Ovary (tissue), 9 donors: Measurements from ENCODE around the gene RAPGEF4. TPM values are rescaled to one million over a fixed set of nuclear protein-coding genes. Genes with fewer than 3 reads are reported as not detected.

Experiments used
- DNase-seq, 5 donors: peaks; one replicate each; pipeline ENCODE4 v3.0.0-alpha.2; 2019 to 2020
- H3K27ac ChIP-seq, 2 donors: fragments of 200-600 bp; one replicate each; pipeline versions ENCODE4 v1.5.1 to v1.8.0; 2019 to 2022
- H3K27me3 ChIP-seq: fragments of 200-600 bp; one replicate; pipeline ENCODE4 v1.8.0; 2022
- H3K36me3 ChIP-seq: fragments of 200-600 bp; sonication (generic); one replicate; pipeline ENCODE4 v1.5.1; 2019
- H3K4me1 ChIP-seq: one replicate; pipeline ENCODE4 v1.8.1; 2013; ENCODE audit warnings: mild to moderate bottlenecking, moderate library complexity; ENCODE audit not compliant: insufficient read depth
- H3K4me3 ChIP-seq: fragments of 200-600 bp; sonication (generic); one replicate; pipeline ENCODE4 v1.5.1; 2017
- H3K9me3 ChIP-seq, 2 donors: fragments of 200-600 bp in 1 of 2; sonication (generic) in 1 of 2; one replicate each; pipeline versions ENCODE4 v1.5.1 to v1.8.1; 2013 to 2019; ENCODE audit warnings: mild to moderate bottlenecking in 1 of 2, moderate library complexity in 1 of 2
- CTCF ChIP-seq, 3 donors: fragments of 450-650 bp in 2 of 3; fragments of 200-600 bp in 1 of 3; IDR thresholded peaks; one replicate each; pipeline versions ENCODE4 v1.5.1 to v1.8.0; 2016 to 2022; ENCODE audit warnings: antibody characterized with exemption in 3 of 3, mild to moderate bottlenecking in 1 of 3
- EP300 ChIP-seq: sonication (generic); formaldehyde crosslinking; IDR thresholded peaks from one replicate; pipeline ENCODE4 v1.6.1; 2017; ENCODE audit warnings: antibody characterized with exemption
- POLR2A ChIP-seq: fragments of 450-650 bp; IDR thresholded peaks from one replicate; pipeline ENCODE4 v1.6.1; 2017; ENCODE audit warnings: antibody characterized with exemption, mild to moderate bottlenecking, moderate library complexity
- WGBS, 3 donors: extraction: QIAGEN DNeasy Blood & Tissue Kit in 1 of 3; methylation state at CpG; one replicate each; pipeline versions ENCODE4 v1.1.5 to v1.1.7; 2013 to 2017; 5-methylcytosine and 5-hydroxymethylcytosine counted together
- intact Hi-C, 4 donors: fragments of 100-400 bp; cut with DNase I; formaldehyde crosslinking; loops; one replicate each; pipeline versions ENCODE4 v1.11.0 to v1.15.1; 2022 to 2023
- polyA plus RNA-seq, 2 donors: library from polyadenylated mRNA; stranded (reverse); fragments of 200-250 nt in 1 of 2; fragments of 350-450 nt in 1 of 2; fragmentation: Illumina TruSeq in 1 of 2; extraction: RNeasy Lipid Tissue Mini Kit (QIAGEN cat#74804) in 1 of 2; gene quantifications; one replicate each; pipeline ENCODE4 v1.2.3, GENCODE V29; 2013 to 2014
- total RNA-seq, 7 donors: library from RNA; depleted of rRNA in 2 of 7; stranded (reverse); fragments of >200 nt in 2 of 7; fragmentation: NEBNext Ultra II Directional in 3 of 7; extraction: Animal tissue kit (Norgen Biotek cat#: 25700) in 3 of 7; gene quantifications; one replicate each; pipeline versions ENCODE4 v1.1.0 to v1.2.4, GENCODE V29; 2016 to 2023
- donor health status: DM: no; HTN: no; CAD: no; lungs with moderate emphysema.
- donor health status: DM: no; HTN: no; CAD: no.
- donor health status: Bipolar disorder and iron deficiency.
- donor health status: DM: yes; HTN: yes; CAD: no.
- donor health status: DM: no; HTN: no; CAD: no.
- donor health status: DM: yes; HTN: yes; CAD: no.

RAPGEF4 gene
- total and polyA plus RNA-seq, 9 donors = 6.8 to 24.6 (median 8.3) TPM

GRCh38 chr2:172944794-172945509, 209.3 kb downstream of the RAPGEF4 start:
- 92 to 94% (median 94%) methylated on average over 1 of the region's 1 CpG for WGBS, 3 donors

GRCh38 chr2:172945510-172945850, 209.8 kb downstream of the RAPGEF4 start:
- Histone ChIP-seq H3K4me3 (no peak overlapping the region), H3K27me3 (no peaks in the 10 kb centered on the region), H3K27ac (no peak overlapping the region), H3K9me3 (no peaks in the 10 kb centered on the region), H3K36me3 (no peaks in the 10 kb centered on the region), H3K4me1 (no peaks in the 10 kb centered on the region)
- no peak for TF ChIP-seq CTCF (IDR thresholded peaks at IDR 0.05)
- no peak for TF ChIP-seq EP300
- TF ChIP-seq POLR2A = no peak
- 89 to 93% (median 91%) methylated on average over 2 of the region's 2 CpGs for WGBS, 3 donors
- intact Hi-C loops = no loop called here
- DNase-seq = no peak

More at GRCh38 chr2:172944794-172945509, 209.3 kb downstream of the RAPGEF4 start:
- H3K4me1 ChIP-seq = no peaks in the 10 kb centered on the region
- intact Hi-C loops = no loop called here
- TF ChIP-seq POLR2A (no peak), EP300 (no peak), CTCF (IDR thresholded peaks at IDR 0.05) (no peak)
- H3K9me3 ChIP-seq = no peaks in the 10 kb centered on the region
- no peak overlapping the region for H3K4me3 ChIP-seq
- H3K27ac ChIP-seq = no peak overlapping the region
- H3K36me3 ChIP-seq = no peaks in the 10 kb centered on the region
- H3K27me3 ChIP-seq = no peaks in the 10 kb centered on the region
- DNase-seq = no peak

- TF ChIP-seq CTCF (IDR thresholded peaks at IDR 0.05) (no peak), EP300 (no peak), POLR2A (no peak)
- H3K4me3 ChIP-seq = no peak overlapping the region
- H3K36me3 ChIP-seq = no peaks in the 10 kb centered on the region
- no peaks in the 10 kb centered on the region for H3K9me3 ChIP-seq
- DNase-seq = no peak
- H3K27me3 ChIP-seq = no peaks in the 10 kb centered on the region
- no peaks in the 10 kb centered on the region for H3K4me1 ChIP-seq
- intact Hi-C loops = no loop called here
- whole genome bisulfite sequencing, 3 donors = 65 to 68% (median 67%) methylated on average over 3 of the region's 3 CpGs
- no peak overlapping the region for H3K27ac ChIP-seq
Measured at GRCh38 chr2:172947461-172948153, 212.0 kb downstream of the RAPGEF4 start.

GRCh38 chr2:172949522-172949921, 213.9 kb downstream of the RAPGEF4 start:
- Histone ChIP-seq H3K9me3 (no peaks in the 10 kb centered on the region), H3K27ac (no peak overlapping the region), H3K4me1 (no peaks in the 10 kb centered on the region), H3K27me3 (no peaks in the 10 kb centered on the region), H3K4me3 (no peak overlapping the region), H3K36me3 (no peaks in the 10 kb centered on the region)
- intact Hi-C loops = no loop called here
- TF ChIP-seq EP300 (no peak), CTCF (IDR thresholded peaks at IDR 0.05) (no peak), POLR2A (no peak)
- no peak for DNase-seq
